22Rv1 (cell line): ENCODE results near the gene SNAPC3.

ENCODE experiments used
- H3K27ac ChIP-seq: fragments of 450-650 bp; 2 replicates; pipeline ENCODE4 v1.5.1; 2017
- ZFX ChIP-seq: fragments of 450-650 bp; IDR thresholded peaks from 2 replicates; pipeline ENCODE4 v1.6.1; 2017; ENCODE audit warnings: antibody characterized with exemption, borderline replicate concordance
- TF ChIP-seq, protein P1 (sequence below): fragments of 450-650 bp; IDR thresholded peaks from 2 replicates; pipeline ENCODE4 v1.5.1; 2017; ENCODE audit warnings: mild to moderate bottlenecking

The SNAPC3 gene

DNA sequence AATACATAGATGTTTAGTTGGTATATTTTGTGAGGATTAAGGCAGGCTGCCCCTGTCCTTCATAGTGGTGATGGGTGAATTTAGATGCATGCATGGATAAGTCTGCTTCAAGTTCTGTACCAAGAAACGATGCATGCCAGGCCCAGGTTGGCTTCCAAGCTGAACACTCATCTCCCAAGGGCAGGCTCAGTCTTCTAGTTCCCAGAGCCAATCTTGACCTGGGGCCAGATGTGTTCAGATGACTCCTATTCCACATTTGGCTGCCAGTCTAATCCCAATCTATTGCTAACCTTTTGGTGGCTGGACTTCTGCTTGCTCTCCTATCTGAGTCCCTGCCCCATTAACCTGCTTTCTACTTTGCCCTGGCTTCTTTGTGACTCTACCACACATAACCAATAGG is 18.5 kb upstream of the SNAPC3 start:
- no peak overlapping the region for H3K27ac ChIP-seq
- TF ChIP-seq, protein P1, sequence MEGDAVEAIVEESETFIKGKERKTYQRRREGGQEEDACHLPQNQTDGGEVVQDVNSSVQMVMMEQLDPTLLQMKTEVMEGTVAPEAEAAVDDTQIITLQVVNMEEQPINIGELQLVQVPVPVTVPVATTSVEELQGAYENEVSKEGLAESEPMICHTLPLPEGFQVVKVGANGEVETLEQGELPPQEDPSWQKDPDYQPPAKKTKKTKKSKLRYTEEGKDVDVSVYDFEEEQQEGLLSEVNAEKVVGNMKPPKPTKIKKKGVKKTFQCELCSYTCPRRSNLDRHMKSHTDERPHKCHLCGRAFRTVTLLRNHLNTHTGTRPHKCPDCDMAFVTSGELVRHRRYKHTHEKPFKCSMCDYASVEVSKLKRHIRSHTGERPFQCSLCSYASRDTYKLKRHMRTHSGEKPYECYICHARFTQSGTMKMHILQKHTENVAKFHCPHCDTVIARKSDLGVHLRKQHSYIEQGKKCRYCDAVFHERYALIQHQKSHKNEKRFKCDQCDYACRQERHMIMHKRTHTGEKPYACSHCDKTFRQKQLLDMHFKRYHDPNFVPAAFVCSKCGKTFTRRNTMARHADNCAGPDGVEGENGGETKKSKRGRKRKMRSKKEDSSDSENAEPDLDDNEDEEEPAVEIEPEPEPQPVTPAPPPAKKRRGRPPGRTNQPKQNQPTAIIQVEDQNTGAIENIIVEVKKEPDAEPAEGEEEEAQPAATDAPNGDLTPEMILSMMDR: no peak
- no peak for TF ChIP-seq ZFX

DNA sequence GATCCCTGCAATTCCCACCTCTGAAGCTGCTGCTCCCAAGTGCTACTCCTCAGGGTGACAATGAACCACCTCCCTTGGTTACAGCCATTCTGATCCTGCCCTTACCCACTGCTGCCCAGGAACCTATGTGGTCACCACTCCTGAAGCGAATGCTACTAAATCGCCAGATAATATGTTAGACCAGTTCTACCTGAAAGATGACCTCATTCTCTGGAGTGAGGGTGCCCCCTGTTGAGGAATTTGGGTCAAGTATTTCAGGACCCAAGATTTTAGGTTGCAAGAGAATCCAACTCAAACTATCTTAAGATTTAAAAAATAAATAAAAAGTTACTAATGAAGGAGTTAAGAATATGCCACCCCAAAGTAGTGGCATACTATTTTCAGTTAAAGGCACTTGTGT is 5.8 kb upstream of the SNAPC3 start:
- TF ChIP-seq, protein P1: peak; percentile 43; the same call in 1 of the 2 replicates
- no peak for TF ChIP-seq ZFX
- H3K27ac ChIP-seq: no peak overlapping the region

DNA sequence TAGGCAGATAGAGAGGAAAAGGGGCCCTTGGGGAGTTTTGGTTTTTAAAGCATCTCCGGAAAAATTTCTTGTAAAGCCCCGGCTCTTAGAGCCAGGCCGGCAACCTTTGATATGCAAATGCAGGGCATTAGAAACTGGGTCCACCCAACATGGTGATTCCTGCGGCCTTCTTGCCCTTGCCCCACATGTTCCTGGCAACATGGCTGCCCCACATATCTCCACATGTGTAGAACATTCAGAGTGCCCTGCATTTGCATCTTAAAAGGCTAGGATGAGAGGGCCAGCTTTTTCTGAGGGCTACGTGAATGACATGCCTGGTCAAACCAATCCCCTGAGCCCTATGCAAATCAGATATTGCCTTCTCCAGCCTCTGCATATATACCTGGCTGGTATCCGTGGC is 5.0 kb upstream of the SNAPC3 start:
- no peak for TF ChIP-seq ZFX
- TF ChIP-seq, protein P1: no peak
- no peak overlapping the region for H3K27ac ChIP-seq

DNA sequence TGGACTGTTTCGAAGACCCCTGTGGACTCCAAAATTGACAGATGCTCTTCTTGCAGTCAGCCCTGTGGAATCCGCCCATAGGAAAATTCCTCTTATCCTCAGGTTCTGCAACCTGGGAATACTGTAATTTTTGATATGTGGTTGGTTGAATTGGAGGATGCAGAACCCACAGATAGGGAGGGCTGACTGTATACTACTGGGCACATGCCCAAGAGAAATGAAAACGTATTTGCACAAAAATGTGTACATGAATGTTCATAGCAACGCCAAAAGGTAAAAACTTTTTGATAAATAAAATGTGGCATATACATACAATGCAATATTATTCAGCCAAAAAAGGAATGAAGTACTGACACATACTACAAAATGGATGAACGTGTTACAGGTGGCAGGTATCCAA is 1.9 kb upstream of the SNAPC3 start:
- TF ChIP-seq, protein P1: no peak
- H3K27ac ChIP-seq: no peak overlapping the region

DNA sequence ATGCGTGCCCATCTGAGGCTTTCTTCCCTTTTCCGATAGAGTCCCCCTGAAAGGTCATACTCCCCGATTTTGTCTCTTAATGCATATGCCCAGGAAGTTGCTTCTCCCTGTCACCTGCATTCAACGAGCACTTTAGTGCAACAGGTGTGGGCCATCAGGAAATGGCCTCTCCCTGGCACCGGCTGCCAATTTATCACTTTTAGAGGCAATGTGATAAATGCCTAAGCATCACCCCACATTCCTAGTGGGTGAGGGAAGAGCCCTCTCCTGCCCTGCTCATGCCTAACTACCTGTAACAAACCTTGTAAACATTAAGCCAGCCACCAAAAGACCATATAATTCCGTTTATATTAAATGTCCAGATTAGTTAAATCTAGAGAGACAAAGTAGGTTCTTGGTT is 1.1 kb upstream of the SNAPC3 start:
- TF ChIP-seq, protein P1: no peak
- no peak for TF ChIP-seq ZFX
- peak overlapping the region; percentile 76 for H3K27ac ChIP-seq

DNA sequence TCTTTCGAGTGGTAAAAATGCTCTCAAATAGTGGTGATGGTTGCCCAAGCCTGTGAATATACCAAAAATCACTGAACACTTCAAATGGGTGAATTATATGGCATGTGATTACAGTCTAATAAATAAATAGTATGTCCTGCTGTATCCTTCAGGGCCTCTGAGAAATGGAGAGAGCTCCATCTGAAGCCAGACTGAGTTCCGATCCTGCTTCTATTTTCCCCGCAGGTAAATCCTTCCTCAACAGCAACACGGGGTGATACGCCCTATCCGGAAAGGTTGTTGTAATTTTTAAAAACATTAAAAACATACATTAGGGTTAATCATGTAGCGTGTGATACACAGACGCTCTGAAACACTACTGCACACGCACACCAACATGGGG is 695 bp upstream of the SNAPC3 start:
- peak overlapping the region; percentile 76 for H3K27ac ChIP-seq
- no peak for TF ChIP-seq ZFX
- TF ChIP-seq, protein P1: no peak

DNA sequence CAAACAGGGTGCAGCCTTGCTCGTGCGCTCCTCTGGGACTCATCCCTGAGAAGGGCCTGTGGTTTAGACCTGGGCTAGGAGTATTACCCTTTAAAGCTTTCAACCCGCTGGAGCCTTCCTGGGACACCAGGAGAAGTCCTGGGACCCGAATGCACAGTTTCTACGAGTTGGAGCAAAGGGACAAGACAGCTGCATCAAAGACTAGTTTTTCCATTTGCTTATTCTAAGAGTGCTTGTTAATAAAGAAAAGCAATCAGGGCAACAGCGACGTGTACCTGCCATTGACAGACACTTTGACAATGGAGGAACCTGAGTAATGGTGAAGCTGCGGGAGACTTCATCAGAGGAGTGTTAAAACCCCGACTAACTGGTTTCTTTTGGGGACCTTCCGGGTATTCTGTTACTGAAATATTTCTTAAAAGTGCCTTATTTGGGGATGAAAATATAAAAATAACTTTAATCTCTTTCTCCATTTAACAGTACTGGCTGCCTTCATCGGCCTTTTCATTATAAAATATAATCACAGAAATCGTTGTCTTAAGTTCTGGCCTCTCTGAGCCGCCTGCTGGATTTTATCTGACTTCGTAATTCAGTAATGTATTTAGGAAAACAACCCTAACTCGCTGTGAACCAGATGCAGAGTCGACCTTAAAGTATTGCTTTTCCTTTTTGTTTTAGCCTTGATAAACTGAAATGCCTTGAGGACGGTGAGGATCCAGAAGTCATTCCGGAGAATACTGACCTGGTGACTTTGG is 732 bp downstream of the SNAPC3 start:
- peak overlapping the region; percentile 76 for H3K27ac ChIP-seq
- TF ChIP-seq ZFX: no peak
- TF ChIP-seq, protein P1: peak; percentile 14; the same call in 1 of the 2 replicates
